GM19240 (cell line): ENCODE measurements around the gene NDRG2.
A peak's percentile ranks its signal among the peaks of the same experiment; 100 is the strongest.
"Not testable (repeated sequence)": the region's sequence is repeated elsewhere in the genome, so short reads cannot be mapped to it uniquely, and the experiment has no call there.

ENCODE experiments used
- DNase-seq: peaks from one replicate; pipeline ENCODE4 v3.0.0; 2011; ENCODE audit warnings: low spot score; ENCODE audit not compliant: insufficient read length

The NDRG2 gene

GRCh38 chr14:21014761-21015190 is 10.1 kb downstream of the NDRG2 start:
- DNase-seq = peak; percentile 50

DNA sequence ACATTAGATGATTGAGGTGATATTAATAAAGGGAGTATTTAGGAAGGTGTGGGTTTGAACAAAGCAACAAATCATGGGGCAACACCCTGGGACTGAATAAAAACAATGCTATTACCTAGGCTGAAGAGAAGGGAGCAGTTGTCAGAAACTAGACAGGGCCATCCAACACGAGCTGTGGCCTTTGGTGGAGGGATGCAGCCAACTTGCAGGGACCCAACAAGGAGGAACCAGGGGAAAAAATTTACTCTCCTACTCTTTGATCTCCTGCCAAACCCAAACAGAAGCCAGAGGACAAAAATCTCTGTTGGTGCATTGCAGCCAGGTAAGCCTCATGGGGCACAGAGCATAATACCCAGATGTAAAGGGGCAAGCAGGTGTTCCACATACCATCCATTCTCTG is 13.7 kb downstream of the NDRG2 start:
- DNase-seq = no peak

- DNase-seq = not testable (repeated sequence)
Observed at GRCh38 chr14:21009721-21010120, 15.1 kb downstream of the NDRG2 start.

GRCh38 chr14:21003788-21004346 is 21.0 kb downstream of the NDRG2 start:
- no peak for DNase-seq

- no peak for DNase-seq
Observed at GRCh38 chr14:21001218-21001617, 23.6 kb downstream of the NDRG2 start.

DNA sequence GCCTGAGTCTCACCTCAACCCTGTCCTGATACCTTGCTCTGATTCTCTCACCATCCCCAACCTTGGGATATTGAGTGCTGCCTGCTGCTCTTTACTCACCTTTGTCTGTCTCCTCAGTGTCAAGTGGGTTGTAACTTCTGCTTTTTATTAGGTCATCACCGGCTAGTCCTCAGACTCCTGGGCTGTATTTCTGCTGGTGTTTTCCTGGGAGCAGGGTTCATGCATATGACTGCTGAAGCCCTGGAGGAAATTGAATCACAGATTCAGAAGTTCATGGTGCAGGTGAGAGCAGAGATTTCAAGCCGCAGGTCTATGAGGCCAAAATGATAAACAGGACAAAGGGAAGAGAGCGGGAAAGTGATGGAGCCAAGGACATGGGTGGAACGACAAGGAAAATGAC is 25.3 kb downstream of the NDRG2 start:
- no peak for DNase-seq

GRCh38 chr14:20998674-20999366 is 26.0 kb downstream of the NDRG2 start, which contains the start of gene SLC39A2:
Gene SLC39A2, plus strand, starts transcription at chr14:20999293. Its CDS starts 154 bp downstream, at chr14:20999447.
- DNase-seq = no peak

- no peak for DNase-seq
Observed at GRCh38 chr14:20998139-20998538, 26.7 kb downstream of the NDRG2 start.

DNA sequence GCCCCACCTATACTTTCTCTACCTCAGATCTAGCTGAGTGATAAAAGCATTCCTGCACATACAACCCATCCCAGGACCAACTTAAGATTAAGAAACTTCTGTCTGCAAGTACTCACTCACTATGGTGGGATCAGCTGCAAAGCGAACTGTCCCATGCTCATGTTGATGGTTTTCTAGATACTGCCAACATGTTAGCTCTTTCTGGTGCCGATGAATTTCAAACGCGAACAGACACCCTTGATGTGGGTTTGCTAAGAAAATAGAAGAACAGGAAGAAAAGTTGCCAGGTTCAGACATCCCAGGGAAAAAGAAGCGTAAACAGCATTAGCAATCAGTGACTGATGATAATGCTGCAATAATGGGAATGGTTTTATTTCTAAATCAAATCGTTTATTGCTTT is 27.3 kb downstream of the NDRG2 start:
- no peak for DNase-seq

GRCh38 chr14:20997115-20997514 is 27.7 kb downstream of the NDRG2 start:
- no peak for DNase-seq

GRCh38 chr14:20996521-20996920 is 28.3 kb downstream of the NDRG2 start:
- DNase-seq = no peak

DNA sequence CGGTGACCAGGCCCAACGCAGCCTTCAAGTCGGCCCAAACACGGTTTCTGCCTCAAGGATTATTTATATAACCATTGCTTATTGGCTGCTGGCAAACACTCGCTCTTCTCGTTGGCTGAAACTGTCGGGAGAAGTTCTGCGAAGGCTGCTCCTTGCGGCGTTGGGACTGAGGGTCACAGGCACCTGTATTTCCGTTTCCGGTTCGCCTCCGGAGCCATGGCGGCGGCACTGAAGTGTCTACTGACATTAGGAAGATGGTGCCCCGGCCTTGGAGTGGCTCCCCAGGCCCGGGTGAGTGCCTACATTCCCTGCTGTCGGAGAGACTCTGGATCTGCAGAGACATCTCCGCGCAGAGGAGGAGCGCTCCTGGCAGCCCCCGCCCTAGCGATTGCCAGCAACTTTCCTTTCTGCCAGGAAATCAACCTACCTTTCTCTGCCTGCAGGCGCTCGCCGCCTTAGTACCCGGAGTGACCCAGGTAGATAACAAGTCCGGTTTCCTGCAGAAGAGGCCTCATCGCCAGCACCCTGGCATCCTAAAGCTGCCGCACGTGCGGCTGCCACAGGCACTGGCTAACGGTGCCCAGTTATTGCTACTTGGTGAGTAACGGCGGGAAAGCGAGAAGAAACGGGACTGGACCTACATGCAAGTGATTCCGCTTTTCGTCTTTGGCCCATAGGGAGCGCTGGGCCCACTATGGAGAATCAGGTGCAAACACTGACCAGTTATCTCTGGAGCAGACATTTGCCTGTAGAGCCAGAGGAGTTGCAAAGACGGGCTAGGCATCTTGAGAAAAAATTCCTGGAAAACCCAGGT is 34.9 kb downstream of the NDRG2 start, which contains the start of gene METTL17:
TSS of gene METTL17 (plus strand) at position 194 of the 814 bp plus-strand sequence. CDS start at position 217, 23 bp downstream.
- peak; percentile 85 for DNase-seq

GRCh38 chr14:20989471-20989786 is 35.4 kb downstream of the NDRG2 start:
- no peak for DNase-seq

- DNase-seq = no peak
Observed at GRCh38 chr14:20988717-20989470, 36.0 kb downstream of the NDRG2 start.

DNA sequence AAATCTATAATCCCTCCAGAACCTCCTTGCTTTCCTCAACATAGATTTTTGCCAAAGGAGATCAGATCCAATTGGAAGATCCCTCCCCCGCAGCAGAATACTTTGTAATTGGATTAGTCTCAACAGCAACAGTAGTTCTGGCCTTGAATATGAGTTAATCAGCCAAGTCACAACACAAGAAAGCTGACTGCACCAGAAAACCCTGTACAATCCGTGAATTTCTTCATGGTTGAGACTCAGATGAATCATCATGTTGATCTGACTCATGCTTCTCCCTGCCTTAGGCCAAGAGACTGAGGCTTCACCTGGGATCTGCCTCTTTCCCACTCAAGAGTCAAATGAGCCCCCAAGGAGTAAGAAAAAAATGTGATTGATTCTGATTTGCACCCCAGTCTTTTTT is 38.0 kb downstream of the NDRG2 start:
- no peak for DNase-seq

GRCh38 chr14:20985650-20986049 is 39.2 kb downstream of the NDRG2 start:
- not testable (repeated sequence) for DNase-seq

- no peak for DNase-seq
Observed at GRCh38 chr14:20982646-20983369, 42.1 kb downstream of the NDRG2 start.

- DNase-seq = no peak
Observed at GRCh38 chr14:20980906-20981305, 44.0 kb downstream of the NDRG2 start.

DNA sequence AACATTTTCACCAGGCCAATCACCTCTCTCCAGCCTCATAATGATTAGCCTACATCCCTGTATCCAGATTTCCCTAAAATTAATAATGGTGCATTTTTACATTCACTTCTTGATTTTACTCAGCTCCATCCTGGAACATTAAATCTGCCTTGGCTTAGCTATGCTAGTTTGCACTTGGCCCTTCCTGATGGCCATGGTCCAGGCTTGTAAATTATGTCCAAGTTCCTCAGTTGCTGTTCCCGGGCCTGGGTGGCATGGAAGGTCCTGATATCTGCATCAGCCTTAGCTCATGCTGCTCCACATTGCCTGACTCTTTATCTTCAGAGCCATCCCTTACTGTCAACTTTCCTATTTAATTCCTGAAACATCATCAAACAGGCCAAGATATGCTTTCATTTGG is 46.2 kb downstream of the NDRG2 start:
- no peak for DNase-seq

DNA sequence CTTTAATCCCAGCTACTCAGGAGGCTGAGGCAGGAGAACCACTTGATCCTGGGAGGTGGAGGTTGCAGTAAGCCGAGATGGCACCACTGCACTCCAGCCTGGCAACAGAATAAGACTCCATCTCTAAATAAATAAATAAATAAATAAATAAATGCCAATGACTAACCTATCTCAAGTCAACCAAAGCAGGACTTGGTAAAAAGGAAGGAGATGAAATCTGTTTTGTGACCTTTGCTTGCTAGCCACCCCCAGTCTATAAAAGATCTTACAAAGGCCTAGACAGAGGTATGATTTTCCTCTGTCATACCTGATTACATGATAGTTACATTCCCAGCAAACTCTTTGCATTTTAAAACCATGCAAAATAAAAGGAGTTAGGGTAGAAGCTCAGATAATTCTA is 48.6 kb downstream of the NDRG2 start:
- DNase-seq = no peak

DNA sequence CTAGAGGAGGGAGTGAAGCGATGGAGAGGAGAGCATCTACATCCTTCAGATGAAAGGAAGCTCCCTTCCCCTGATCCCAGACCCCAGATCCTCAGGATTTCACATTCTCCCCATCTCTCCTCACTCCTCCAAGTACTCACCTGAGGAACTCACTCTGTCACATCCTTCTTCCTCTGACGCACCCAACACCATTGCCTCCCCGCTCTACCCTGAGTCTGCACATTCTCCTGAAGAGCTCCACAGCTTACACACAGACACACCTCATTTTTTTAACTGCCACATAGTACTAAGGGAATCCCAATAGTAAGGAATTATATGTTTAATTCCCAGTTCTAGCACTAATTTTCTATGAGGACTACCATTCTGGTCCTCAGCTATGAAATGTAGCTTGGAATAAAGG is 51.4 kb downstream of the NDRG2 start:
- no peak for DNase-seq
